Left kidney (tissue), 8 donors: ENCODE data around the gene ATG4B. TPM values are rescaled to one million over a fixed set of nuclear protein-coding genes. Genes with fewer than 3 reads are reported as not detected.
"Not testable (repeated sequence)": the region's sequence is repeated elsewhere in the genome, so short reads cannot be mapped to it uniquely, and the experiment has no call there.

ENCODE experiments used
- DNase-seq: peaks from one replicate; pipeline ENCODE4 v3.0.0-alpha.2; 2013
- long read RNA-seq, 8 donors: transcript quantifications; one replicate each; lab custom pipeline, GENCODE V29; 2026
- polyA plus RNA-seq: library from polyadenylated mRNA; unstranded; fragments of 120-200 nt; gene quantifications from one replicate; pipeline ENCODE4 v1.2.1, GENCODE V29; 2013; ENCODE audit not compliant: insufficient read length

Gene ATG4B
- polyA plus RNA-seq, result 105 TPM
- long read RNA-seq, donor 1, transcript ATG4B-205 (13 exons, 2,878 nt), result major isoform, 16 of 19 reads
- long read RNA-seq, donor 1, partial matches to known transcripts, result 0 of 19 reads
- long read RNA-seq, donor 1, other reads (novel, unspliced or antisense), result 0 of 19 reads
- long read RNA-seq, donor 2, transcript ATG4B-205 (13 exons, 2,878 nt), result major isoform, 8 of 9 reads
- long read RNA-seq, donor 2, partial matches to known transcripts, result 0 of 9 reads
- long read RNA-seq, donor 2, other reads (novel, unspliced or antisense), result 0 of 9 reads
- long read RNA-seq, donor 3, transcript ATG4B-205 (13 exons, 2,878 nt), result major isoform, 8 of 9 reads
- long read RNA-seq, donor 3, partial matches to known transcripts, result 0 of 9 reads
- long read RNA-seq, donor 3, other reads (novel, unspliced or antisense), result 0 of 9 reads
- long read RNA-seq, donor 4, result 0 reads
- long read RNA-seq, donor 5, transcript ATG4B-205 (13 exons, 2,878 nt), result major isoform, 8 of 11 reads
- long read RNA-seq, donor 5, partial matches to known transcripts, result 0 of 11 reads
- long read RNA-seq, donor 5, other reads (novel, unspliced or antisense), result 0 of 11 reads
- long read RNA-seq, donor 6, transcript ATG4B-205 (13 exons, 2,878 nt), result major isoform, 11 of 12 reads
- long read RNA-seq, donor 6, partial matches to known transcripts, result 0 of 12 reads
- long read RNA-seq, donor 6, other reads (novel, unspliced or antisense), result 0 of 12 reads
- long read RNA-seq, donor 7, transcript ATG4B-205 (13 exons, 2,878 nt), result major isoform, 11 of 16 reads
- long read RNA-seq, donor 7, partial matches to known transcripts, result 0 of 16 reads
- long read RNA-seq, donor 7, other reads (novel, unspliced or antisense), result 0 of 16 reads
- long read RNA-seq, donor 8, partial matches to known transcripts, result 20 of 22 reads
- long read RNA-seq, donor 8, other reads (novel, unspliced or antisense), result 0 of 22 reads

GRCh38 chr2:241637018-241637794 lies at the start of gene ATG4B, which contains the start of gene THAP4:
ATG4B (plus strand) TSS chr2:241637693; CDS start chr2:241637715, 22 bp downstream.
THAP4 (minus strand) TSS chr2:241637158; CDS start chr2:241637017, 141 bp downstream.
- DNase-seq, result peak; percentile 86

GRCh38 chr2:241589863-241590262 lies 47.6 kb upstream of the ATG4B start:
- DNase-seq, result not testable (repeated sequence)

GRCh38 chr2:241590496-241591455 lies 46.7 kb upstream of the ATG4B start:
- not testable (repeated sequence) for DNase-seq

- no peak for DNase-seq
Observed at GRCh38 chr2:241592126-241592845, 45.2 kb upstream of the ATG4B start.

- DNase-seq, result no peak
Observed at GRCh38 chr2:241593271-241593670, 44.2 kb upstream of the ATG4B start.

GRCh38 chr2:241595600-241596140 lies 41.8 kb upstream of the ATG4B start:
- DNase-seq, result no peak

GRCh38 chr2:241597561-241597960 lies 39.9 kb upstream of the ATG4B start:
- DNase-seq, result no peak

- DNase-seq, result no peak
Observed at GRCh38 chr2:241598061-241598460, 39.4 kb upstream of the ATG4B start.

- no peak for DNase-seq
Observed at GRCh38 chr2:241598487-241598886, 39.0 kb upstream of the ATG4B start.

GRCh38 chr2:241599615-241600014 lies 37.9 kb upstream of the ATG4B start:
- DNase-seq, result no peak

- DNase-seq, result no peak
Observed at GRCh38 chr2:241601841-241602240, 35.7 kb upstream of the ATG4B start.

GRCh38 chr2:241602720-241603119 lies 34.8 kb upstream of the ATG4B start:
- DNase-seq, result no peak

GRCh38 chr2:241603686-241604085 lies 33.8 kb upstream of the ATG4B start:
- DNase-seq, result no peak

- no peak for DNase-seq
Observed at GRCh38 chr2:241606186-241606585, 31.3 kb upstream of the ATG4B start.

GRCh38 chr2:241607162-241607885 lies 30.2 kb upstream of the ATG4B start:
- no peak for DNase-seq

- no peak for DNase-seq
Observed at GRCh38 chr2:241608881-241609280, 28.6 kb upstream of the ATG4B start.

- peak; percentile 73 for DNase-seq
Observed at GRCh38 chr2:241609859-241610793, 27.4 kb upstream of the ATG4B start.

GRCh38 chr2:241611062-241611461 lies 26.4 kb upstream of the ATG4B start:
- DNase-seq, result no peak
